ENCODE results near the gene FSIP1.

Gene FSIP1

DNA sequence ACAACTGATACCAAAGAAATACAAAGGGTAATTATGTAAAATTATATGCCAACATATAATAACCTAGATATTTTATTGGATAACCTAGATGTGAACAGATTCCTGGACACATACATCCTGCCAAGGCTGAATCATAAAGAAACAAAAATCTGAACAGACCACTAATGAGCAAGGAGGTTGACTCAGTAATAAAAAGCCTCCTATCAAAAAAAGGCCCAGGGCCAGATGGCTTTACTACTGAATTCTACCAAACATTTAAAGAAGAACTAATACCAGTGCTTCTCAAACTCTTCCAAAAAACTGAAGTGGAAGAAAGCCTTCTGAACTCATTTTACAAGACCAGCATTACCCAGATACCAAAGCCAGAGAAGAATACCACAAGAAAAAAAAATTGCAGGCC lies 169.4 kb downstream of the FSIP1 start:
- Histone ChIP-seq H3K9me3 (ENCODE audit: low read length) (peaks cover 3% of the 10 kb centered on the region; the same call in 1 of the 2 replicates), H3K27ac (ENCODE audit: low read depth, low read length, poor library complexity, severe bottlenecking) (no peak overlapping the region), H3K79me2 (ENCODE audit: insufficient read depth, low read length) (no peaks in the 10 kb centered on the region), H3F3A (ENCODE audit: insufficient read depth, low read length) (no peaks in the 10 kb centered on the region), H3K4me1 (ENCODE audit: insufficient read depth, low read length, severe bottlenecking) (no peaks in the 10 kb centered on the region), H3K4me2 (ENCODE audit: low read length) (no peak overlapping the region), H3K27me3 (ENCODE audit: insufficient read depth, low read length) (no peaks in the 10 kb centered on the region), H2AFZ (ENCODE audit: low read length) (no peak overlapping the region), H3K9ac (ENCODE audit: low read length) (no peak overlapping the region), H3K36me3 (ENCODE audit: insufficient read depth, low read length) (no peaks in the 10 kb centered on the region), H3K4me3 (ENCODE audit: low read depth, low read length, poor library complexity, severe bottlenecking) (no peak overlapping the region), H4K20me1 (ENCODE audit: insufficient read depth, low read length) (no peaks in the 10 kb centered on the region; the same call in 1 of the 2 replicates), H3K9me2 (ENCODE audit: low read depth, low read length) (no peaks in the 10 kb centered on the region)
- TF ChIP-seq EZH2 (IDR thresholded peaks at IDR 0.05; ENCODE audit: borderline replicate concordance, low read length) = no peak
- TF ChIP-seq CTCF (IDR thresholded peaks at IDR 0.05; ENCODE audit: low read length) = no peak

- no peak for TF ChIP-seq EZH2 (IDR thresholded peaks at IDR 0.05; ENCODE audit: borderline replicate concordance, low read length)
- TF ChIP-seq CTCF (IDR thresholded peaks at IDR 0.05; ENCODE audit: low read length) = no peak
- Histone ChIP-seq H3K4me2 (ENCODE audit: low read length) (no peak overlapping the region), H3K9me3 (ENCODE audit: low read length) (peaks cover 3% of the 10 kb centered on the region; the same call in 1 of the 2 replicates), H3F3A (ENCODE audit: insufficient read depth, low read length) (no peaks in the 10 kb centered on the region), H3K9me2 (ENCODE audit: low read depth, low read length) (no peaks in the 10 kb centered on the region), H3K27me3 (ENCODE audit: insufficient read depth, low read length) (no peaks in the 10 kb centered on the region; the same call in 1 of the 2 replicates), H4K20me1 (ENCODE audit: insufficient read depth, low read length) (no peaks in the 10 kb centered on the region; the same call in 1 of the 2 replicates), H3K4me3 (ENCODE audit: low read depth, low read length, poor library complexity, severe bottlenecking) (no peak overlapping the region), H3K9ac (ENCODE audit: low read length) (no peak overlapping the region), H3K27ac (ENCODE audit: low read depth, low read length, poor library complexity, severe bottlenecking) (no peak overlapping the region), H3K79me2 (ENCODE audit: insufficient read depth, low read length) (no peaks in the 10 kb centered on the region), H3K36me3 (ENCODE audit: insufficient read depth, low read length) (no peaks in the 10 kb centered on the region), H2AFZ (ENCODE audit: low read length) (no peak overlapping the region), H3K4me1 (ENCODE audit: insufficient read depth, low read length, severe bottlenecking) (no peaks in the 10 kb centered on the region)
Measured at GRCh38 chr15:39610665-39611064, 172.0 kb downstream of the FSIP1 start.

- H2AFZ ChIP-seq (ENCODE audit: low read length) = no peak overlapping the region
- H3F3A ChIP-seq (ENCODE audit: insufficient read depth, low read length) = no peaks in the 10 kb centered on the region
- no peak for TF ChIP-seq CTCF (IDR thresholded peaks at IDR 0.05; ENCODE audit: low read length)
- no peak for TF ChIP-seq EZH2 (IDR thresholded peaks at IDR 0.05; ENCODE audit: borderline replicate concordance, low read length)
- H3K4me1 ChIP-seq (ENCODE audit: insufficient read depth, low read length, severe bottlenecking) = no peaks in the 10 kb centered on the region
- no peaks in the 10 kb centered on the region for H3K79me2 ChIP-seq (ENCODE audit: insufficient read depth, low read length)
- no peaks in the 10 kb centered on the region; the same call in 1 of the 2 replicates for H3K27me3 ChIP-seq (ENCODE audit: insufficient read depth, low read length)
- no peak overlapping the region for H3K9ac ChIP-seq (ENCODE audit: low read length)
- no peaks in the 10 kb centered on the region; the same call in 1 of the 2 replicates for H4K20me1 ChIP-seq (ENCODE audit: insufficient read depth, low read length)
- peaks cover 3% of the 10 kb centered on the region; the same call in 1 of the 2 replicates for H3K9me3 ChIP-seq (ENCODE audit: low read length)
- no peak overlapping the region for H3K27ac ChIP-seq (ENCODE audit: low read depth, low read length, poor library complexity, severe bottlenecking)
- no peak overlapping the region for H3K4me3 ChIP-seq (ENCODE audit: low read depth, low read length, poor library complexity, severe bottlenecking)
- no peaks in the 10 kb centered on the region for H3K9me2 ChIP-seq (ENCODE audit: low read depth, low read length)
- no peak overlapping the region for H3K4me2 ChIP-seq (ENCODE audit: low read length)
- H3K36me3 ChIP-seq (ENCODE audit: insufficient read depth, low read length) = no peaks in the 10 kb centered on the region
Measured at GRCh38 chr15:39609166-39609916, 173.3 kb downstream of the FSIP1 start.
